Gastrocnemius medialis (tissue), 4 donors: ENCODE data around the gene LRFN2.

Experiments used
- CTCF ChIP-seq, 5 experiments: fragments of 450-650 bp in 3 of 5; fragments of 200-600 bp in 2 of 5; sonication (generic) in 2 of 5; IDR thresholded peaks in 4 of 5; conservative IDR thresholded peaks in 1 of 5; 1 replicate in 4 of 5; 2 replicates in 1 of 5; pipeline ENCODE4 v1.5.1; 2016 to 2019; ENCODE audit warnings: antibody characterized with exemption in 5 of 5, mild to moderate bottlenecking in 3 of 5, moderate library complexity in 3 of 5
- POLR2A ChIP-seq, 2 donors: fragments of 450-650 bp; IDR thresholded peaks; one replicate each; pipeline ENCODE4 v1.6.1; 2017; ENCODE audit warnings: antibody characterized with exemption in 2 of 2, mild to moderate bottlenecking in 2 of 2, moderate library complexity in 2 of 2

GRCh38 chr6:40390144-40390800 is 196.9 kb downstream of the LRFN2 start:
- TF ChIP-seq POLR2A (IDR thresholded peaks at IDR 0.05) (no peak), CTCF (IDR thresholded peaks at IDR 0.05 in 4 of 5, conservative IDR thresholded peaks at IDR 0.05 in 1 of 5) (no peak)
